GM15510 (cell line): Measurements from ENCODE around the gene ITPA.
A peak's percentile ranks its signal among the peaks of the same experiment; 100 is the strongest.

Source experiments
- POLR2A ChIP-seq: IDR thresholded peaks from 3 replicates; pipeline ENCODE4 v1.6.1; 2011; ENCODE audit warnings: borderline replicate concordance; ENCODE audit not compliant: insufficient read length; ENCODE audit errors: extremely low read depth

Gene ITPA

DNA sequence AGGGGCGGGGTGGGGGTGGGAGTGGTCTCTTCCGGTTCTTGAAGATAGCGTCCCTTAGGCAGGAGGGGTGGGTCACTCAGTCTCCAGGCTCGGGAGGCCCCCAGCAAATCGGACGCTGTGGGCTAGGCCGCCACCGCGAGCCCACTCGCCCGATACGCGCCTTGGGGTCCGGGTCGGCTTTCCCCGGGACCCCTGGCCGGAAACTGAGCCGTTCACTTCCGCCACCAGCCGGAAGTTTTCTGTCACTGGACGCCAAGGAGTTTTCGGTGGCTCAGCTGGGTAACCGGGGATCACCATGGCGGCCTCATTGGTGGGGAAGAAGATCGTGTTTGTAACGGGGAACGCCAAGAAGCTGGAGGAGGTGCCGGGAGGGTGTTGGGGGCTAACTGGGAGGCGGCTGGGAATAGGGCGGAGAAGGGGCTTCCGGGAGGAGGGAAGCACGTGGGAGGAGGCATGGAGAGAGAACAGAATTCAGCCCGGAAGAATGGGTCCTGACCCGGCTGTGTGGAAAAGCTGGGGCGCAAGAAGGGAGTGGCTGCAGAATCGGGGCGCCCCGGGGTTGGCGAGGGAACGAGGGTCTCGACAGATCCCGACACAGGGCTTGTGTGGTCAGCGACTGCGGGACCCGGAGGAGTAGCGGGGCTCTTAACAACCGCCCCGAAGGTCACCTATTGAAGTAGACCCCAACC lies at the start of gene ITPA:
TSS of gene ITPA (plus strand) at position 242 of the 689 bp plus-strand sequence. CDS start at position 296, 54 bp downstream.
- TF ChIP-seq POLR2A: peak; percentile 69

DNA sequence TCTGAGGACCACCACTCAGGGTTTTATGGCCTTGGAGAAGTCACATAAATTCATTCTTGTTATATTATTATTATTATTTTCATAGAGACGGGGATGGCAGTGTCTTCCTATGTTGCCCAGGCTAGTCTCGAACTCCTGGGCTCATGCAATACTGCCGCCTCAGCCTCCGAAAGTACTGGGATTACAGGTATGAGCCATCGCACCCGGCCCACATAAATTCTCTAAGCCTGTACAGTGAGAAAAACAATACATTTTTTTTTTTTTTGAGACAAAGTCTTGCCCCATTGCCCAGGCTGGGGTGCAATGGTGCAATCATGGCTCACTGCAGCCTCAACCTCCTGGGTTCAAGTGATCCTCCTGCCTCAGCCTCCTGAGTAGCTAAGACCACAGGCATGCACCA lies 48.9 kb upstream of the ITPA start:
- TF ChIP-seq POLR2A: no peak

GRCh38 chr20:3161316-3162079 lies 47.8 kb upstream of the ITPA start:
- no peak for TF ChIP-seq POLR2A

GRCh38 chr20:3162080-3162611 lies 47.2 kb upstream of the ITPA start:
- no peak for TF ChIP-seq POLR2A

DNA sequence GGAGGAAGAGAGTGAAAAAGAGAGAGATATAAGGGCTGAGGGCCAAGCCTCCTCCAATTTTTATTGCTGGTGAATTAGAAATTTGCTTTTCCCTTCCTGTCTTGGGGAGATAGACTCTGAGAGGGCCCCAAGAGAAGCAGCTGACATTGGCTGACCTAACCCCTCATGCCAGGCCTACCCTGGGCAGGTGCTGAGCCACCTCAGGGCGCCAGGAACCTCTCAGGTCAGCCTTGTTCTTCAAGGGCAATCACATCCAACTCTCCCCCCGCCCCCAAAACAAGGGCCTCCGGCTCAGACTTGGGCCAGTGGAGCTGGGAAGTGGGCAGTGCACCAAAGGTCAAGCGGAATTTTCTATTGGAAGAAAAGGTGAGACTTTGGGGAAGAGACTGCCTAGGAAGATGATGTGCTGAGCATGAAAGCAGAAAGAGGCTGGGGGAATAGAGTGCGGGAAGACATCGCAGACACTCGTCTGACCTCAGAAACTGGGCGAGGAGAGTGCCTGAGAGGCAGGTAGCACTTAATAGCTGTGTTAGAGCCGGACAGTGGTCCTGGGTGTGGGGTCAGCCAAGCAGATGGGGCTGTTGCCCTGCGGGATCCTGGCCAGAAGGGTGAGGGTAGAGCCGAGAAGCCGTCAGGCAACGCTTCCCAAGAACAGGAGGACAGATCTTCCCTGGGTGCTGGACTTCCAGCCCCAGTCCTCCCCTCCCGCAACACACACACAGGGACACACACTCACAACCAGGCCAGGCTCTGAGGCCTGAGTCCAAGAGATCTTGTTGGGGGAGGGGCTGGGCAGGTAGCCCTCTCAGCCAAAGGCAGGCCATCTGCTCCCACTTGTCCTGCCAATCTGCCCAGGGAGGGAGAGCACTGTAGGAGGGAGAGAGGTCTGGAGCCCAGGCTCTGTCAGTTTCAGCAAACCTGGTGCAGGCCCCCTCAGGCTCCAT lies 45.9 kb upstream of the ITPA start:
- TF ChIP-seq POLR2A: no peak

DNA sequence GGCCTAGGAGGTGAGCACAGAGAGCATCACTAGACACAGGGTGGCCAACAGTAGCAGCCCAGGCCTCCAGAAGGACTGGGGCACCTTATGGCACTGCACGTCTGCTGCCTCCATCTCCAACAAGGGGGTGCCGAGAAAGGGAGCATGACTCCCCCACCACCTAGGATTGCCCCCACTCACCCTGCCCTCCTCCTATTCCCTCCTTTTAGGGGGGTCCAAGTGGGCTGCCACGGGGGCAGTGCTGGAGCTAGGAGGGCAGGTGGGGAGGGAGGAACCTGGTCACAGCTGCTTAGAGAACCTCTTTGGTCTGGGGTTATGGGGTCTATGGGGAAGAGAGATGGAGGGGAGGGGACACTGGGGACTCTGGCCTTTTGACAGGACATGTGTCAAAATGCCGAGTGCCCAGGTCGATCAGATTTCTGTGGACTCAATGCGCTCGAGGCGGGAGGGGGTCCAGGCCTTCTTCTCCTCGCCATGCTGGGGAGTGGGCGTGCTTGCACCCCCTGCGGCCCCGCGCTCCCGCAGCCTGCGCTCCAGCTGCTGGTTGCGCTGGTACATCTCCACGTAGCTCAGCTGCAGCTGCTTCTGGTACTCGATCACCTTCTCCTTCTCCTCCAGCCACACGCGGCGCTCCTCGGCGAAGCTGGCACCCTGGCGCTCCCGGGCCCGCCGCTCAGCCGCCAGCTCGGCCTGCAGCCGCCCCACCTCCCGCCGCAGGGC lies 45.1 kb upstream of the ITPA start:
- no peak for TF ChIP-seq POLR2A

DNA sequence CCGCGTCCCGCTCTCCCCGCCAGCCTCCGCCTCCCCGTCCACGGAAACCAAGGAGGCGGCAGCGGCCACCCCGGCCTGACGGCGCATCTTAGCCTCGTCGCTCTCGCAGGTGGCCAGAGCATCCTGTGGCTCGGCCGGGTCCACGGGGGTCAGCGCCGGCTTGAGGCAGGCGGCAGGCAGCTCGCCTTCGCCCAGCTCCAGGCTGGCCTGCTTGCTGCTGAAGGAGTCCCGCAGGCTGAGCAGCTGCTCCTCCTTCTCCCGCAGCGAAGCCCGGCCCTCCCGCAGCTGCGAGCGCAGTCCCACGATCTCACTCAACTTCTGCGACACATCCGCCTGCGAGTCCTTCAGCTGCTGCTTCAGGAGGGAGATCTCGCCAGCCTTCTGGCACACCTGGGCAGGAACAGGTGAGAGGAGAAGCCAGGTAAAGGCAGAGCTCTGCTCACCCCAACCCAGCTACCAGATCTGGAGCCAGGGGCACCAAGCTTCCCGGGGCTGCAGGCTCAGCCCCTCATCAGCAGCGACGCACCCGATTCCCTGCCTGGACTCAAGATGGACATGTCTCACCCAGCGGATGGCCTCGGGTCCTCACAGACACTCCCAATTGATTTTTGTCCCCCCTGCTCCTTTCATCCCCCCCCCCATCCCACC lies 44.4 kb upstream of the ITPA start:
- no peak for TF ChIP-seq POLR2A

DNA sequence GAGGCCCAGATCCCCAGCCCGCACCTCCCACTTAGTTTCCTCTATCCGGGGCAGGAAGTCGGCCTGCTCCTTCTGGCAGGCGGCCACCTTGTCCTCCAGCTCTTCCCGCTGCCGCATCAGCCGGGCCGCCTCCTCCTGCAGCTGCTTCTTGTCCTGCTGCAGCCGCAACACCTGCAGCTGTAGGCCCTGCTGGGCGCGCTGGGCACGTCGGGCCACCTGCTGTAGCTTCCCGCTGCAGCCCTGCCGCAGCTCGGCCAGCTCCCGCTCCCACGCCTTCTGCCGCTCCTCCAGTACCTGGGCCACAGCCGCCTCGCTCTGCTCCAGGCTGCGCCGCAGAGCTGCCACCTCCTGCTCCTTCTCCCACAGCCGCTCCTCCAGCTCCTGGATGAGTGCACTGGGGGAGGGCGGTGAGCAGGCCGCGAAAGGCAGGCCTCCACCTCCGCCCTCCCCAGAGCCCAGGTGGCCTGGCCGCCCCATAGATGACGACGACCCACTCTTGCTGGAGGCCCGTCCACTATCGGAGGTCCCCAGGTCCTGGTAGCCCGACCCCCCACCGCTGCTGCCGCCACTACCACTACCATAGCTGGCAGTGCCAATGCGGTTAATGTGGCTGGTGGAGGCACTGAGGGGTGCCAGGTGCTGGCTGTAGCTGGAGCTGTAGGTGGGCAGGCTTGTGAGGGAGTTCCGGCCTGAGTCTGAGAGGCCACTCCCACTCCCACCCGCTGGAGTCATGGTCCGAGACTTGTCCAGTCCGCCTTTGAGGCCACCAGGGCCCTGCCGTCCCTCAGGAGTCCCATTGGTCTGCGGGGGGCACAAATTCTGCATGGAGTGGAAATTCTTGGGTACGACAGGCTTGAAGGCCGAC lies 43.6 kb upstream of the ITPA start:
- TF ChIP-seq POLR2A: no peak

GRCh38 chr20:3166338-3166912 lies 42.9 kb upstream of the ITPA start:
- no peak for TF ChIP-seq POLR2A

GRCh38 chr20:3166913-3167342 lies 42.4 kb upstream of the ITPA start:
- TF ChIP-seq POLR2A: no peak

GRCh38 chr20:3167738-3168078 lies 41.6 kb upstream of the ITPA start:
- TF ChIP-seq POLR2A: no peak

- TF ChIP-seq POLR2A: no peak
Measured at GRCh38 chr20:3168079-3168828, 41.0 kb upstream of the ITPA start.

DNA sequence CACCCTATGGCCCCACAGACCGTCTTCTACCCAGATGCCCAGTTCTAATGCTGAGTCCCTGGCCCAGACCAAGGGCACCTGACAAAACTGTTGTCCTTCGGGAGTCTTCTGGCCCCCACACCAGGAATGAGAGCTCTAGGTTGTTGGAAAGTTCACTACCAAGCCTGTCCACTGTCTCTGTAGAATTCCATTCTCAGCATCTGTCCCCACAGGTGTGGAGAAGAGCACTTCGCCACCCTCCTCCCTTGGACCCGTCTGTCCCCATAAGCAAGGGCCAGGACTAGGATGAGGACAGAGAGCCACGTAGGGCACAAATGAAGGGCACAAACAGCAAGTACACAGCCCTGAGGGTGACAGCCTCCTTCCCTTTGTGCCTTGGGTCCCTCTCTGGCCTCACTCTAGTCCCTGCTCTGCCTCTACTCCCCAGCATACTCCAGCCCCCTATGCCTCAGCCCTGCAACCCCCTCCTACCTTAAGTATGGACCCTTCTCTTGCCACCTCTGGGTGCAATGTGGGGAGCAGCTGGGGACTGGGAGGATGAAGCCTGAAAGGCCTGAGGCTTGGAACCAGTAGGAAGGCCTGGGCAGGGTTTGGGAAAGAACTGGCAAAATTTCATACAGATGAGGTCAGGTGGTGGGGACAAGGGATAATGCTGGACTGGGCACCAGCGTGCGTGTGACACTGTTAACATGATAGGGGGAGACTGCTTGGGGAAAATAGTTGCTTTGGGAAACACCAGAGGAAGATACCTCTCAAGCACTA lies 40.3 kb upstream of the ITPA start:
- no peak for TF ChIP-seq POLR2A
